ENCODE results near the gene TRMT61A.
"Not testable (repeated sequence)": the region's sequence is repeated elsewhere in the genome, so short reads cannot be mapped to it uniquely, and the experiment has no call there.

The TRMT61A gene

GRCh38 chr14:103525430-103526246 lies 3.4 kb upstream of the TRMT61A start:
- H3K36me3 Mint-ChIP-seq (ENCODE audit: low read depth); H3K4me3 Mint-ChIP-seq; H3K27me3 Mint-ChIP-seq; H3K9me3 Mint-ChIP-seq: not testable (repeated sequence)
- H3K4me1 Mint-ChIP-seq (ENCODE audit: low read depth), result peaks cover 36% of the 10 kb centered on the region
- H3K27ac Mint-ChIP-seq, result peak overlapping the region; percentile 12

DNA sequence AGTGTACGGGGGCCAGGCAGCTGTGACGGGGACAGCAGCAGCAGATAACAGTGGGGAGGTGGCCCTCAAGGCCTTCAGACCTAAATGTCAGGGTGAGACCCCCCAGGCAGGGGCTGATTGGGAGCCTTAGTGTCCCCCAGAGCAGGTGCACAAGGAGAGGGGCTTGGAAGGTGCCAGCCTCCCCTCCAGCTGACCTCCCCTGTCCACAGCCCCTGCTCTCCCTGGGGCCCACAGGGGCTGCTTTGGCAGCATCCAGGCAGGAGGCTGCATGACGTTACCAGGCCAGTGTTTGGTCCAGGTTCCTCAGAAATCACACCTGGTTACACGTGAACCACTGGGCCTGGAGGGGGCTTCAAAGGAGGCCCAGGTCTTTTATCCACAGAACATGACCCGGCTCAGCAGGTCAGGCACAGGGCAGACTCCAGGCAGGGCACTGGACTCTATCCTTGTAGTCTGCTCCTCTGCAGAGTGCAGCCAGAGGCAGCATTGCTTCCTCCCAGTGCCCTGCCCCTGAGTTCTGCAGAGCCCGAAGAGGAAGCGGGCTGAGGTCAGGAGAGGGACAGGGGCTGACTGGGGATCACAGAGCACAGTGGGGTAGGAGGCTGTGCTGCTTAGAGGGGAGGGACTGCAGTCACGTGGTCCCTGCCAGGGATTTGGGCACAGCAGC lies 2.6 kb upstream of the TRMT61A start:
- Mint-ChIP-seq H3K4me3 (no peak overlapping the region), H3K27ac (no peak overlapping the region), H3K9me3 (no peaks in the 10 kb centered on the region), H3K27me3 (peaks cover 7% of the 10 kb centered on the region), H3K4me1 (ENCODE audit: low read depth) (peaks cover 42% of the 10 kb centered on the region), H3K36me3 (ENCODE audit: low read depth) (peaks cover 9% of the 10 kb centered on the region)

- H3K4me3 Mint-ChIP-seq, result peak overlapping the region; percentile 79
- H3K9me3 Mint-ChIP-seq, result no peaks in the 10 kb centered on the region
- peaks cover 7% of the 10 kb centered on the region for H3K27me3 Mint-ChIP-seq
- peaks cover 45% of the 10 kb centered on the region for H3K4me1 Mint-ChIP-seq (ENCODE audit: low read depth)
- peaks cover 9% of the 10 kb centered on the region for H3K36me3 Mint-ChIP-seq (ENCODE audit: low read depth)
- peak overlapping the region; percentile 87 for H3K27ac Mint-ChIP-seq
These were observed 2.1 kb upstream of the TRMT61A start for GRCh38 chr14:103526914-103527248.

DNA sequence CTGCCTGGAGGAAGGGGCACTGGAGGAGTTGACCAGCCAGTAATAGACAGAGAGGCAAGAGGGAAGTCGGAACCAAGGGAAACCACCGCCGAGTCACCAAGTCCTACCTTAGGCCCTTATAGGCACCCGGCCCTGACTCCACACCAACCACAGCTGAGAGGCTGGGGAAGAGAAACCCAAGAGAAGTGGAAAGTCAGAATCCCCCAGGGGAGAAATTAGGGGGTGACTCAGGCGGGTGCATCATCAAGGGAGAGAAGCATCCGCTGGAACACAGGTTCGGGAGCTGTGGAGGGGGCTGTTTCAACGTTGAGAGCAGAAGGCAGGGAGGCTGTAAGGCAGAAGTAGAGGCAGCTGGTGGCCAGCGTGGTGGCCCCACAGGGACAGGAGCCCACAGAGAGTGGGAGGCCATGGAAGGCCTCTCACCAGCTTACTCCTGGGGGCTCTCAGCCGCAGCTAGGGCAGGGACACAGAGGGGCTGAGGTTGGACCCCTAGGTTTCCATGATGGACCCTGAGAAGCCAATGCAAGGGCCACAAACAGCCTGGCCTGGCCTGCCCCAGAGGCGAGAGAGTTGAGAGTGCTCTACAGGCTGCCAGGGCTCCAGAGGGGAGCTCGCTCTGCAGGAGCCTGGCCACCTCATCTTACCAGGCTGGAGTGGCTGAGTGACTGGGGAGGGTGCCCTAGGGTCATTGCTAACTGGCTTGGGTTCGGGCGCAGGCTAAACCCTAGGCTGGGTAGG lies 1.4 kb upstream of the TRMT61A start:
- H3K27me3 Mint-ChIP-seq, result peaks cover 7% of the 10 kb centered on the region
- H3K27ac Mint-ChIP-seq, result peak overlapping the region; percentile 87
- H3K9me3 Mint-ChIP-seq, result no peaks in the 10 kb centered on the region
- peaks cover 45% of the 10 kb centered on the region for H3K4me1 Mint-ChIP-seq (ENCODE audit: low read depth)
- H3K36me3 Mint-ChIP-seq (ENCODE audit: low read depth), result peaks cover 9% of the 10 kb centered on the region
- peak overlapping the region; percentile 95 for H3K4me3 Mint-ChIP-seq

DNA sequence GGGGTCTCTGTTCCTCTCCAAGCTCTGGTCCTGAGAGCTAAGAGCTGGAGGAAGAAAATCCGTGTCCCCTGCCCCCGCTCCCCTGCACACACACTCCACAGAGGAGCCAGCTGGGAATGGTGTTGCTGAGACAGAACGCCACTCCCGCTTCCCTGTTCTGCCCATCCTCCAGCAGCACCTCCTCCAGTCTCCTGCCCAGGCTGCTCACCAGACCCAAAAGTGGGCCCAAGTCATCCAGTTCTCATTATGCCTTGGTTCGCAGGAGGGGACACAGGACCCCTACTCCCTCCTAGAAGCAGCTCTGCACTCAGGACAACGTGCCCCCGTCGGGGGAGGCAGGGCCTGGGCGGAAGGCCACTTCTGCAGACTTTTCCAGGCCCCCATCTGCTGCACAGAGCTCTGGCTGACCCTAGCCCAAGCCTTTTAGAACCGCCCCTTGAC lies 830 bp upstream of the TRMT61A start:
- peaks cover 45% of the 10 kb centered on the region for H3K4me1 Mint-ChIP-seq (ENCODE audit: low read depth)
- H3K36me3 Mint-ChIP-seq (ENCODE audit: low read depth), result peaks cover 9% of the 10 kb centered on the region

GRCh38 chr14:103529383-103530365 lies 678 bp downstream of the TRMT61A start:
- peak overlapping the region; percentile 95 for H3K4me3 Mint-ChIP-seq

More for the DNA sequence above, 830 bp upstream of the TRMT61A start:
- Mint-ChIP-seq H3K27ac (peak overlapping the region; percentile 94), H3K9me3 (no peaks in the 10 kb centered on the region), H3K27me3 (peaks cover 7% of the 10 kb centered on the region), H3K4me3 (peak overlapping the region; percentile 95)

GRCh38 chr14:103530390-103530789 lies 1.4 kb downstream of the TRMT61A start:
- Mint-ChIP-seq H3K27me3 (no peaks in the 10 kb centered on the region), H3K4me3 (peak overlapping the region; percentile 95), H3K27ac (peak overlapping the region; percentile 70), H3K4me1 (ENCODE audit: low read depth) (peaks cover 45% of the 10 kb centered on the region), H3K36me3 (ENCODE audit: low read depth) (peaks cover 9% of the 10 kb centered on the region), H3K9me3 (no peaks in the 10 kb centered on the region)

More at GRCh38 chr14:103529383-103530365, 678 bp downstream of the TRMT61A start:
- no peaks in the 10 kb centered on the region for H3K9me3 Mint-ChIP-seq
- H3K27ac Mint-ChIP-seq, result peak overlapping the region; percentile 96
- H3K4me1 Mint-ChIP-seq (ENCODE audit: low read depth), result peaks cover 45% of the 10 kb centered on the region
- H3K36me3 Mint-ChIP-seq (ENCODE audit: low read depth), result peaks cover 9% of the 10 kb centered on the region
- no peaks in the 10 kb centered on the region for H3K27me3 Mint-ChIP-seq

DNA sequence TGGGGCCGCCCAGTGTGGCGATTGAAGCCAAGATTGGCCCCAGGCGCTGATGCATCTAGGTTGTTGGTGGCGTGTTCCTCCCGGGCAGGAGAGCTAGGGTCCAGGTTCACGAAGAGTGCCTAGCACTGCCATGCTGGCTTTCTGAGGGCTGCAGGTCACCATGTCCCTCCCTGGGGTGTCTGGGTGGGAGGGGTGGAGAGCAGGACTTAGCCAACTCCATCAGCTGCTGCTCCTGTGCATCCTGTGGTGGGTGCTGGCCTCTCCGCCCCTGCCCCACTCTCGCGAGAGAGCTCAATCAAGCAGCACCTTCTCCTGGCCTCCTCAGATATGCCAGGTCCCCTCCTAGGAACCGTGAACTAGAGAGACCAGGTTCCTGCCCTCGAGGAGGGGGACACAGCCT lies 1.8 kb downstream of the TRMT61A start:
- no peaks in the 10 kb centered on the region for H3K9me3 Mint-ChIP-seq
- peak overlapping the region; percentile 95 for H3K4me3 Mint-ChIP-seq
- H3K36me3 Mint-ChIP-seq (ENCODE audit: low read depth), result peaks cover 9% of the 10 kb centered on the region
- peaks cover 45% of the 10 kb centered on the region for H3K4me1 Mint-ChIP-seq (ENCODE audit: low read depth)
- H3K27ac Mint-ChIP-seq, result no peak overlapping the region
- H3K27me3 Mint-ChIP-seq, result no peaks in the 10 kb centered on the region

GRCh38 chr14:103531421-103532215 lies 2.6 kb downstream of the TRMT61A start:
- Mint-ChIP-seq H3K27ac (no peak overlapping the region), H3K27me3 (no peaks in the 10 kb centered on the region), H3K9me3 (no peaks in the 10 kb centered on the region), H3K36me3 (ENCODE audit: low read depth) (peaks cover 9% of the 10 kb centered on the region), H3K4me3 (no peak overlapping the region), H3K4me1 (ENCODE audit: low read depth) (peaks cover 44% of the 10 kb centered on the region)

DNA sequence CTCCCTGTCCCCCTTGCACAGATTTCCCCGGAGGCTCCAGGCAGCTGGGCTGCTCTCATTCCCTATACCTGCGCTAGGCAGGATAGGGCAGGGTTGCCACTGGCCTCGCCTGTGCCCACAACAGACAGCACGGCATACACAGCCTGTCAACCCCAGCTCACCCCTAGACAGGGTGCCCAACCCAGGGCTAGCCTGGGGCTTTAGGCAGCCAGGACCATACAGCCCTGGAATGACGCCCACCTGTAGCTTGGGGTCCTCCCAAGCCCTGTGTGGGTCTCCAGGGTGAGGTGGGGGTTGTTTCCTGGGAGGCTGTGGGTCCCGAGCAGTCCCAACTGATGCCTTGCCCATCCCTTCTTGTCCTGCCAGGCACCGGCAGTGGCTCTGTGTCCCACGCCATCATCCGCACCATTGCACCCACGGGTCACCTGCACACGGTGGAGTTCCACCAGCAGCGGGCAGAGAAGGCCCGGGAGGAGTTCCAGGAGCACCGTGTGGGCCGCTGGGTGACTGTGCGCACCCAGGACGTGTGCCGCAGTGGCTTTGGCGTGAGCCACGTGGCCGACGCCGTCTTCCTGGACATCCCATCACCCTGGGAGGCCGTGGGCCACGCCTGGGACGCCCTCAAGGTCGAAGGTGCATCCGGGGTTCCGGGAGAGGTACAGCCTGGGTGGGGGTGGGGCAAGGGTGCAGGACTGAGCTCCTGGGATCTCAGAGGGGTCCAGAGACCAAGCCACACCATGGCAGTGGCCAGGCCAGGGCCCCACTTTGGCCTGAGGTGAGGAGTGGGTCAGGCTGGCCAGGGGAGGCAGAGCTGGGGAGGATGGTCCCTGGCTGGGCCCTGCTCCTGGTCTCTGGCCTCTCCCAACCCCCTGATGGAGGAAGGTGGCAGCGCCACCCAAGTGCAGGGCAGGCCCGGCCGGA lies 3.5 kb downstream of the TRMT61A start:
- peaks cover 12% of the 10 kb centered on the region for H3K36me3 Mint-ChIP-seq (ENCODE audit: low read depth)
- no peak overlapping the region for H3K4me3 Mint-ChIP-seq
- H3K9me3 Mint-ChIP-seq, result no peaks in the 10 kb centered on the region
- no peaks in the 10 kb centered on the region for H3K27me3 Mint-ChIP-seq
- no peak overlapping the region for H3K27ac Mint-ChIP-seq
- peaks cover 35% of the 10 kb centered on the region for H3K4me1 Mint-ChIP-seq (ENCODE audit: low read depth)

- Mint-ChIP-seq H3K4me3 (no peak overlapping the region), H3K4me1 (ENCODE audit: low read depth) (peaks cover 26% of the 10 kb centered on the region), H3K9me3 (no peaks in the 10 kb centered on the region), H3K27me3 (no peaks in the 10 kb centered on the region), H3K27ac (no peak overlapping the region), H3K36me3 (ENCODE audit: low read depth) (peaks cover 12% of the 10 kb centered on the region)
These were observed 4.4 kb downstream of the TRMT61A start for GRCh38 chr14:103533137-103533998.

DNA sequence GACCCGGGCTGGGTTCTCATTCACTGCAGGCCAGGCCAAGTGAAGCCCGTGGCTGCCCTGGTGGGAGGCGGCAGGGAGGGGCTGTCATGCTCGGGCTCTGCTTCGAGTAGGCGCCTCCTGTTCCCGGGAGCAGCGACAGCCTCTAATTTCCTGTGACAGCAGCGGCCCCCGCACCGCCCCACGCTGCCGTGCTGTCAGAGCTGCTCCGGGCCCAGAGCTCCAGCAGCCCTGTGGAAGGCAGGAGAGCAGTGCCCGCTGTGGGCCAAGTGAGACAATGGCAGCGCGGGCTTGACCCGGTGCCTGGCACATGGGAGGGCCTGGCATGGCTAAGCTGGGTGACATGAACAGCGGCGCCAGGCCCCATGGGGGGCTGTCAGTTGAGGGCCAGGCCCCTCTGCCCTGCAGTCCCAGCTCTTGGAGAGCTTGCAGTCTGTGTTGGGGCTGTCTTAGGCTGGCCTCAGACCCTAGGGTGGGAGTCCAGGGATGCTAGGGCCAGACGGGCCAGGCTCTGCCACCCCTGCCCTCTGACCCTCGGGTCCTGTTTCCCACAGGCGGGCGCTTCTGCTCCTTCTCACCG lies 5.1 kb downstream of the TRMT61A start:
- Mint-ChIP-seq H3K27ac (no peak overlapping the region), H3K4me3 (no peak overlapping the region), H3K9me3 (no peaks in the 10 kb centered on the region), H3K27me3 (no peaks in the 10 kb centered on the region), H3K36me3 (ENCODE audit: low read depth) (peaks cover 12% of the 10 kb centered on the region), H3K4me1 (ENCODE audit: low read depth) (peaks cover 22% of the 10 kb centered on the region)
